HEK293 (cell line): ENCODE results near the gene ABHD8.

Source experiments
- WT1 ChIP-seq: fragments of 450-650 bp; formaldehyde crosslinking; IDR thresholded peaks from 2 replicates; pipeline ENCODE4 v1.5.1; 2016; ENCODE audit warnings: missing biosample characterization, missing genetic modification characterization
- YY1 ChIP-seq: fragments of 450-650 bp; formaldehyde crosslinking; IDR thresholded peaks from 2 replicates; pipeline ENCODE4 v1.5.1; 2018; ENCODE audit warnings: missing biosample characterization, missing genetic modification characterization
- ZNF274 ChIP-seq, 2 experiments: fragments of 200-500 bp in 1 of 2; fragments of 450-650 bp in 1 of 2; sonication (Bioruptor generic) in 1 of 2; formaldehyde crosslinking in 1 of 2; IDR thresholded peaks; 2 replicates each; pipeline versions ENCODE4 v1.5.1 to v1.6.1; 2014 to 2016; ENCODE audit warnings: borderline replicate concordance in 1 of 2, inconsistent platforms in 1 of 2, low read length in 1 of 2, missing biosample characterization in 1 of 2, missing genetic modification characterization in 1 of 2
- TF ChIP-seq, protein P1 (sequence below): fragments of 450-650 bp; formaldehyde crosslinking; IDR thresholded peaks from 2 replicates; pipeline ENCODE4 v1.5.1; 2016; ENCODE audit warnings: missing biosample characterization, missing genetic modification characterization

- no peak for TF ChIP-seq YY1
- TF ChIP-seq WT1 (tag by site-specific recombination) = no peak
- no peak for TF ChIP-seq ZNF274 (IDR thresholded peaks at IDR 0.05; ENCODE audit: low read length)
- TF ChIP-seq ZNF274 (tag by site-specific recombination; IDR thresholded peaks at IDR 0.05; ENCODE audit: borderline replicate concordance) = no peak
- TF ChIP-seq, protein P1, sequence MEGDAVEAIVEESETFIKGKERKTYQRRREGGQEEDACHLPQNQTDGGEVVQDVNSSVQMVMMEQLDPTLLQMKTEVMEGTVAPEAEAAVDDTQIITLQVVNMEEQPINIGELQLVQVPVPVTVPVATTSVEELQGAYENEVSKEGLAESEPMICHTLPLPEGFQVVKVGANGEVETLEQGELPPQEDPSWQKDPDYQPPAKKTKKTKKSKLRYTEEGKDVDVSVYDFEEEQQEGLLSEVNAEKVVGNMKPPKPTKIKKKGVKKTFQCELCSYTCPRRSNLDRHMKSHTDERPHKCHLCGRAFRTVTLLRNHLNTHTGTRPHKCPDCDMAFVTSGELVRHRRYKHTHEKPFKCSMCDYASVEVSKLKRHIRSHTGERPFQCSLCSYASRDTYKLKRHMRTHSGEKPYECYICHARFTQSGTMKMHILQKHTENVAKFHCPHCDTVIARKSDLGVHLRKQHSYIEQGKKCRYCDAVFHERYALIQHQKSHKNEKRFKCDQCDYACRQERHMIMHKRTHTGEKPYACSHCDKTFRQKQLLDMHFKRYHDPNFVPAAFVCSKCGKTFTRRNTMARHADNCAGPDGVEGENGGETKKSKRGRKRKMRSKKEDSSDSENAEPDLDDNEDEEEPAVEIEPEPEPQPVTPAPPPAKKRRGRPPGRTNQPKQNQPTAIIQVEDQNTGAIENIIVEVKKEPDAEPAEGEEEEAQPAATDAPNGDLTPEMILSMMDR (tag by site-specific recombination) = no peak
These were observed 32.4 kb upstream of the ABHD8 start for GRCh38 chr19:17335575-17335974.
